GM23338 (cell line): ENCODE data around the gene EPHA8. TPM values are rescaled to one million over a fixed set of nuclear protein-coding genes. Genes with fewer than 3 reads are reported as not detected.

Experiments used
- ATAC-seq: fragments of 200-7000 bp; cut with Tn5 transposase; 3 replicates; pipeline ENCODE4 v1.9.1; 2020
- DNase-seq: peaks from one replicate; pipeline ENCODE4 v3.0.0-alpha.2; 2015; ENCODE audit warnings: low spot score
- H2AFZ ChIP-seq: fragments of 200-600 bp; sonication (generic); 2 replicates; pipeline ENCODE4 v1.8.0; 2016; ENCODE audit warnings: antibody characterized with exemption, mild to moderate bottlenecking, moderate library complexity
- H3F3A ChIP-seq: fragments of 200-600 bp; sonication (generic); replicated peaks from 2 replicates; pipeline ENCODE4 v1.8.0; 2017; ENCODE audit warnings: antibody characterized with exemption, mixed run types, low read depth
- H3K27ac ChIP-seq: fragments of 200-600 bp; sonication (generic); 2 replicates; pipeline ENCODE4 v1.6.1; 2016; ENCODE audit warnings: low read depth
- H3K27me3 ChIP-seq: fragments of 200-600 bp; sonication (generic); 2 replicates; pipeline ENCODE4 v1.8.0; 2016; ENCODE audit warnings: mild to moderate bottlenecking, mixed run types, moderate library complexity; ENCODE audit not compliant: insufficient read depth
- H3K36me3 ChIP-seq: fragments of 200-600 bp; sonication (generic); 2 replicates; pipeline ENCODE4 v1.8.0; 2016; ENCODE audit warnings: mild to moderate bottlenecking; ENCODE audit not compliant: insufficient read depth
- H3K4me1 ChIP-seq: fragments of 200-600 bp; sonication (generic); 2 replicates; pipeline ENCODE4 v1.8.0; 2016; ENCODE audit warnings: mild to moderate bottlenecking, moderate library complexity; ENCODE audit not compliant: insufficient read depth
- H3K4me2 ChIP-seq: fragments of 200-600 bp; sonication (generic); 2 replicates; pipeline ENCODE4 v1.7.1; 2017; ENCODE audit warnings: mixed run types
- H3K4me3 ChIP-seq: fragments of 200-600 bp; sonication (generic); 2 replicates; pipeline ENCODE4 v1.6.1; 2016; ENCODE audit warnings: mixed run types
- H3K79me2 ChIP-seq: fragments of 200-600 bp; sonication (generic); replicated peaks from 2 replicates; pipeline ENCODE4 v1.8.0; 2017; ENCODE audit warnings: mild to moderate bottlenecking; ENCODE audit not compliant: insufficient read depth
- H3K9me2 ChIP-seq: fragments of 200-600 bp; sonication (generic); 2 replicates; pipeline ENCODE4 v1.8.0; 2017; ENCODE audit not compliant: insufficient read depth
- H4K20me1 ChIP-seq: fragments of 200-600 bp; sonication (generic); replicated peaks from 2 replicates; pipeline ENCODE4 v1.8.0; 2017; ENCODE audit warnings: mild to moderate bottlenecking; ENCODE audit not compliant: insufficient read depth
- H3K27ac Mint-ChIP-seq: 2 replicates; pipeline ENCODE4 v1.8.0; 2020; ENCODE audit warnings: inconsistent platforms, mild to moderate bottlenecking, moderate library complexity, mixed read lengths
- H3K27me3 Mint-ChIP-seq: 3 replicates; pipeline ENCODE4 v1.8.0; 2022; ENCODE audit warnings: low read depth, mild to moderate bottlenecking, moderate library complexity, mixed read lengths, inconsistent platforms; ENCODE audit not compliant: insufficient read depth, poor library complexity
- H3K36me3 Mint-ChIP-seq: 3 replicates; pipeline ENCODE4 v1.8.0; 2021; ENCODE audit warnings: low read depth, mild to moderate bottlenecking, inconsistent platforms, moderate library complexity, mixed read lengths
- H3K4me1 Mint-ChIP-seq: 3 replicates; pipeline ENCODE4 v1.8.0; 2020; ENCODE audit warnings: mild to moderate bottlenecking, inconsistent platforms, mixed read lengths
- H3K4me3 Mint-ChIP-seq: 3 replicates; pipeline ENCODE4 v1.8.0; 2021; ENCODE audit warnings: moderate library complexity, mild to moderate bottlenecking, inconsistent platforms, mixed read lengths
- H3K9me3 Mint-ChIP-seq: 3 replicates; pipeline ENCODE4 v1.8.0; 2020; ENCODE audit warnings: moderate library complexity, mild to moderate bottlenecking, inconsistent platforms, mixed read lengths
- CREB1 ChIP-seq: fragments of 250-450 bp; sonication (Bioruptor Pico); IDR thresholded peaks from 2 replicates; pipeline ENCODE4 v1.5.0; 2020; ENCODE audit warnings: low read depth, mild to moderate bottlenecking, moderate library complexity
- EZH2phosphoT487 ChIP-seq: fragments of 200-600 bp; sonication (generic); IDR thresholded peaks from one replicate; pipeline ENCODE4 v1.8.1; 2018; ENCODE audit warnings: antibody characterized with exemption; ENCODE audit not compliant: unreplicated experiment
- JUNB ChIP-seq: IDR thresholded peaks from one replicate; pipeline ENCODE4 v1.6.1; 2016; ENCODE audit warnings: antibody characterized with exemption; ENCODE audit not compliant: unreplicated experiment
- POLR2AphosphoS5 ChIP-seq: IDR thresholded peaks from 2 replicates; pipeline ENCODE4 v1.6.1; 2016; ENCODE audit warnings: antibody characterized with exemption, low read depth
- ZNF114 ChIP-seq: fragments of 250-450 bp; sonication (Bioruptor Pico); IDR thresholded peaks from 2 replicates; pipeline ENCODE4 v1.5.0; 2020; ENCODE audit warnings: mild to moderate bottlenecking, moderate library complexity
- polyA plus RNA-seq: library from polyadenylated mRNA; unstranded; fragments of >200 nt; fragmentation: Nextera tagmentation; extraction: Ambion mirVana; gene quantifications from 2 replicates; pipeline ENCODE4 v1.2.1, GENCODE V29; 2016
- total RNA-seq: library from RNA; depleted of rRNA; stranded (reverse); fragments of >200 nt; shearing (Covaris generic); gene quantifications from 2 replicates; pipeline ENCODE4 v1.2.3, GENCODE V29; 2014
- TF ChIP-seq, protein P1 (sequence below): IDR thresholded peaks from 2 replicates; pipeline ENCODE4 v1.6.1; 2016; ENCODE audit warnings: antibody characterized with exemption
- TF ChIP-seq, protein P2 (sequence below): IDR thresholded peaks from one replicate; pipeline ENCODE4 v1.6.1; 2018; ENCODE audit warnings: antibody characterized with exemption; ENCODE audit not compliant: unreplicated experiment
- TF ChIP-seq, protein P3 (sequence below): fragments of 250-450 bp; sonication (Bioruptor Pico); IDR thresholded peaks from 2 replicates; pipeline ENCODE4 v1.5.0; 2020; ENCODE audit warnings: mild to moderate bottlenecking, moderate library complexity

Gene EPHA8
- total and polyA plus RNA-seq, 2 experiments from 2014 or later = 2.3 to 5.0 TPM

DNA sequence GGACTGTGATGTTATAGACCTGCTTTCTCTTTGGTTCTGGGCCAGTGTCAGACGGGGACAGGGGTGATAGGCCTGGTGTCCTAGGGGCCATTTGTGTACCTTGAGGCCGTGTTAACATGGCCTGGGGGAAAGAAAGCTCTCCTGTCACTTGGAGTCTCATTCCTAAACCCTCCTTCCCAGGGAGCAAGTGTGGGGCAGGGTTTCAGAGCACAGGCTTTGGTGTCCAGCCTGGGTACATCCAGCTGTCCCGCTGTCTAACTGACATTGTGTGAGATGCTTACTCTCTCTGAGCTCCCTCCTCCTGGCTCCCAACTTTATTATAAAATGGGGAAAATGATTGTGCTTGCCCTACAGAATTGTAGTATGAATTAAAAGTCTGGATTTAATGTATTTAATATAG is 32.6 kb upstream of the EPHA8 start:
- TF ChIP-seq CREB1 (CRISPR knock-in tag) (no peak), POLR2AphosphoS5 (no peak), JUNB (no peak), EZH2phosphoT487 (no peak), ZNF114 (CRISPR knock-in tag) (no peak)
- TF ChIP-seq, protein P1, sequence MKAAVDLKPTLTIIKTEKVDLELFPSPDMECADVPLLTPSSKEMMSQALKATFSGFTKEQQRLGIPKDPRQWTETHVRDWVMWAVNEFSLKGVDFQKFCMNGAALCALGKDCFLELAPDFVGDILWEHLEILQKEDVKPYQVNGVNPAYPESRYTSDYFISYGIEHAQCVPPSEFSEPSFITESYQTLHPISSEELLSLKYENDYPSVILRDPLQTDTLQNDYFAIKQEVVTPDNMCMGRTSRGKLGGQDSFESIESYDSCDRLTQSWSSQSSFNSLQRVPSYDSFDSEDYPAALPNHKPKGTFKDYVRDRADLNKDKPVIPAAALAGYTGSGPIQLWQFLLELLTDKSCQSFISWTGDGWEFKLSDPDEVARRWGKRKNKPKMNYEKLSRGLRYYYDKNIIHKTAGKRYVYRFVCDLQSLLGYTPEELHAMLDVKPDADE = no peak
- TF ChIP-seq, protein P2, sequence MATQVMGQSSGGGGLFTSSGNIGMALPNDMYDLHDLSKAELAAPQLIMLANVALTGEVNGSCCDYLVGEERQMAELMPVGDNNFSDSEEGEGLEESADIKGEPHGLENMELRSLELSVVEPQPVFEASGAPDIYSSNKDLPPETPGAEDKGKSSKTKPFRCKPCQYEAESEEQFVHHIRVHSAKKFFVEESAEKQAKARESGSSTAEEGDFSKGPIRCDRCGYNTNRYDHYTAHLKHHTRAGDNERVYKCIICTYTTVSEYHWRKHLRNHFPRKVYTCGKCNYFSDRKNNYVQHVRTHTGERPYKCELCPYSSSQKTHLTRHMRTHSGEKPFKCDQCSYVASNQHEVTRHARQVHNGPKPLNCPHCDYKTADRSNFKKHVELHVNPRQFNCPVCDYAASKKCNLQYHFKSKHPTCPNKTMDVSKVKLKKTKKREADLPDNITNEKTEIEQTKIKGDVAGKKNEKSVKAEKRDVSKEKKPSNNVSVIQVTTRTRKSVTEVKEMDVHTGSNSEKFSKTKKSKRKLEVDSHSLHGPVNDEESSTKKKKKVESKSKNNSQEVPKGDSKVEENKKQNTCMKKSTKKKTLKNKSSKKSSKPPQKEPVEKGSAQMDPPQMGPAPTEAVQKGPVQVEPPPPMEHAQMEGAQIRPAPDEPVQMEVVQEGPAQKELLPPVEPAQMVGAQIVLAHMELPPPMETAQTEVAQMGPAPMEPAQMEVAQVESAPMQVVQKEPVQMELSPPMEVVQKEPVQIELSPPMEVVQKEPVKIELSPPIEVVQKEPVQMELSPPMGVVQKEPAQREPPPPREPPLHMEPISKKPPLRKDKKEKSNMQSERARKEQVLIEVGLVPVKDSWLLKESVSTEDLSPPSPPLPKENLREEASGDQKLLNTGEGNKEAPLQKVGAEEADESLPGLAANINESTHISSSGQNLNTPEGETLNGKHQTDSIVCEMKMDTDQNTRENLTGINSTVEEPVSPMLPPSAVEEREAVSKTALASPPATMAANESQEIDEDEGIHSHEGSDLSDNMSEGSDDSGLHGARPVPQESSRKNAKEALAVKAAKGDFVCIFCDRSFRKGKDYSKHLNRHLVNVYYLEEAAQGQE = no peak
- TF ChIP-seq, protein P3, sequence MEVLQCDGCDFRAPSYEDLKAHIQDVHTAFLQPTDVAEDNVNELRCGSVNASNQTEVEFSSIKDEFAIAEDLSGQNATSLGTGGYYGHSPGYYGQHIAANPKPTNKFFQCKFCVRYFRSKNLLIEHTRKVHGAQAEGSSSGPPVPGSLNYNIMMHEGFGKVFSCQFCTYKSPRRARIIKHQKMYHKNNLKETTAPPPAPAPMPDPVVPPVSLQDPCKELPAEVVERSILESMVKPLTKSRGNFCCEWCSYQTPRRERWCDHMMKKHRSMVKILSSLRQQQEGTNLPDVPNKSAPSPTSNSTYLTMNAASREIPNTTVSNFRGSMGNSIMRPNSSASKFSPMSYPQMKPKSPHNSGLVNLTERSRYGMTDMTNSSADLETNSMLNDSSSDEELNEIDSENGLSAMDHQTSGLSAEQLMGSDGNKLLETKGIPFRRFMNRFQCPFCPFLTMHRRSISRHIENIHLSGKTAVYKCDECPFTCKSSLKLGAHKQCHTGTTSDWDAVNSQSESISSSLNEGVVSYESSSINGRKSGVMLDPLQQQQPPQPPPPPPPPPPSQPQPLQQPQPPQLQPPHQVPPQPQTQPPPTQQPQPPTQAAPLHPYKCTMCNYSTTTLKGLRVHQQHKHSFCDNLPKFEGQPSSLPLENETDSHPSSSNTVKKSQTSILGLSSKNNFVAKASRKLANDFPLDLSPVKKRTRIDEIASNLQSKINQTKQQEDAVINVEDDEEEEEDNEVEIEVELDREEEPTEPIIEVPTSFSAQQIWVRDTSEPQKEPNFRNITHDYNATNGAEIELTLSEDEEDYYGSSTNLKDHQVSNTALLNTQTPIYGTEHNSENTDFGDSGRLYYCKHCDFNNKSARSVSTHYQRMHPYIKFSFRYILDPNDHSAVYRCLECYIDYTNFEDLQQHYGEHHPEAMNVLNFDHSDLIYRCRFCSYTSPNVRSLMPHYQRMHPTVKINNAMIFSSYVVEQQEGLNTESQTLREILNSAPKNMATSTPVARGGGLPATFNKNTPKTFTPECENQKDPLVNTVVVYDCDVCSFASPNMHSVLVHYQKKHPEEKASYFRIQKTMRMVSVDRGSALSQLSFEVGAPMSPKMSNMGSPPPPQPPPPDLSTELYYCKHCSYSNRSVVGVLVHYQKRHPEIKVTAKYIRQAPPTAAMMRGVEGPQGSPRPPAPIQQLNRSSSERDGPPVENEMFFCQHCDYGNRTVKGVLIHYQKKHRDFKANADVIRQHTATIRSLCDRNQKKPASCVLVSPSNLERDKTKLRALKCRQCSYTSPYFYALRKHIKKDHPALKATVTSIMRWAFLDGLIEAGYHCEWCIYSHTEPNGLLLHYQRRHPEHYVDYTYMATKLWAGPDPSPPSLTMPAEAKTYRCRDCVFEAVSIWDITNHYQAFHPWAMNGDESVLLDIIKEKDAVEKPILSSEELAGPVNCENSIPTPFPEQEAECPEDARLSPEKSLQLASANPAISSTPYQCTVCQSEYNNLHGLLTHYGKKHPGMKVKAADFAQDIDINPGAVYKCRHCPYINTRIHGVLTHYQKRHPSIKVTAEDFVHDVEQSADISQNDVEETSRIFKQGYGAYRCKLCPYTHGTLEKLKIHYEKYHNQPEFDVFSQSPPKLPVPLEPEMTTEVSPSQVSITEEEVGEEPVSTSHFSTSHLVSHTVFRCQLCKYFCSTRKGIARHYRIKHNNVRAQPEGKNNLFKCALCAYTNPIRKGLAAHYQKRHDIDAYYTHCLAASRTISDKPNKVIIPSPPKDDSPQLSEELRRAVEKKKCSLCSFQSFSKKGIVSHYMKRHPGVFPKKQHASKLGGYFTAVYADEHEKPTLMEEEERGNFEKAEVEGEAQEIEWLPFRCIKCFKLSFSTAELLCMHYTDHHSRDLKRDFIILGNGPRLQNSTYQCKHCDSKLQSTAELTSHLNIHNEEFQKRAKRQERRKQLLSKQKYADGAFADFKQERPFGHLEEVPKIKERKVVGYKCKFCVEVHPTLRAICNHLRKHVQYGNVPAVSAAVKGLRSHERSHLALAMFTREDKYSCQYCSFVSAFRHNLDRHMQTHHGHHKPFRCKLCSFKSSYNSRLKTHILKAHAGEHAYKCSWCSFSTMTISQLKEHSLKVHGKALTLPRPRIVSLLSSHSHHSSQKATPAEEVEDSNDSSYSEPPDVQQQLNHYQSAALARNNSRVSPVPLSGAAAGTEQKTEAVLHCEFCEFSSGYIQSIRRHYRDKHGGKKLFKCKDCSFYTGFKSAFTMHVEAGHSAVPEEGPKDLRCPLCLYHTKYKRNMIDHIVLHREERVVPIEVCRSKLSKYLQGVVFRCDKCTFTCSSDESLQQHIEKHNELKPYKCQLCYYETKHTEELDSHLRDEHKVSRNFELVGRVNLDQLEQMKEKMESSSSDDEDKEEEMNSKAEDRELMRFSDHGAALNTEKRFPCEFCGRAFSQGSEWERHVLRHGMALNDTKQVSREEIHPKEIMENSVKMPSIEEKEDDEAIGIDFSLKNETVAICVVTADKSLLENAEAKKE (CRISPR knock-in tag) = no peak
- Mint-ChIP-seq H3K4me3 (no peak overlapping the region), H3K4me1 (no peaks in the 10 kb centered on the region; the same call in 2 of the 3 replicates), H3K27me3 (peaks cover 8% of the 10 kb centered on the region), H3K9me3 (no peaks in the 10 kb centered on the region), H3K36me3 (no peaks in the 10 kb centered on the region; the same call in 2 of the 3 replicates), H3K27ac (no peak overlapping the region)
- no peak for ATAC-seq
- Histone ChIP-seq H3F3A (no peaks in the 10 kb centered on the region), H2AFZ (no peak overlapping the region), H3K4me2 (no peak overlapping the region), H4K20me1 (no peaks in the 10 kb centered on the region), H3K9me2 (no peaks in the 10 kb centered on the region), H3K36me3 (0 out of 2 replicates have a peak, but pooled peaks cover under 1% of the 10 kb centered on the region), H3K79me2 (no peaks in the 10 kb centered on the region), H3K27ac (no peak overlapping the region), H3K4me3 (no peak overlapping the region), H3K27me3 (no peaks in the 10 kb centered on the region), H3K4me1 (no peaks in the 10 kb centered on the region)
- no peak for DNase-seq
